Panc1 (cell line): ENCODE measurements around the gene TBC1D22A.

ENCODE experiments used
- POLR2AphosphoS5 ChIP-seq: IDR thresholded peaks from 2 replicates; pipeline ENCODE4 v1.6.1; 2012; ENCODE audit warnings: mild to moderate bottlenecking, low read depth, low read length, moderate library complexity
- TCF7L2 ChIP-seq: IDR thresholded peaks from 2 replicates; pipeline ENCODE4 v1.6.1; 2011; ENCODE audit warnings: mild to moderate bottlenecking, low read depth, low read length, inconsistent platforms
- TF ChIP-seq, protein P1 (sequence below): fragments of 450-650 bp; IDR thresholded peaks from 2 replicates; pipeline ENCODE4 v1.5.1; 2017; ENCODE audit warnings: mild to moderate bottlenecking

DNA sequence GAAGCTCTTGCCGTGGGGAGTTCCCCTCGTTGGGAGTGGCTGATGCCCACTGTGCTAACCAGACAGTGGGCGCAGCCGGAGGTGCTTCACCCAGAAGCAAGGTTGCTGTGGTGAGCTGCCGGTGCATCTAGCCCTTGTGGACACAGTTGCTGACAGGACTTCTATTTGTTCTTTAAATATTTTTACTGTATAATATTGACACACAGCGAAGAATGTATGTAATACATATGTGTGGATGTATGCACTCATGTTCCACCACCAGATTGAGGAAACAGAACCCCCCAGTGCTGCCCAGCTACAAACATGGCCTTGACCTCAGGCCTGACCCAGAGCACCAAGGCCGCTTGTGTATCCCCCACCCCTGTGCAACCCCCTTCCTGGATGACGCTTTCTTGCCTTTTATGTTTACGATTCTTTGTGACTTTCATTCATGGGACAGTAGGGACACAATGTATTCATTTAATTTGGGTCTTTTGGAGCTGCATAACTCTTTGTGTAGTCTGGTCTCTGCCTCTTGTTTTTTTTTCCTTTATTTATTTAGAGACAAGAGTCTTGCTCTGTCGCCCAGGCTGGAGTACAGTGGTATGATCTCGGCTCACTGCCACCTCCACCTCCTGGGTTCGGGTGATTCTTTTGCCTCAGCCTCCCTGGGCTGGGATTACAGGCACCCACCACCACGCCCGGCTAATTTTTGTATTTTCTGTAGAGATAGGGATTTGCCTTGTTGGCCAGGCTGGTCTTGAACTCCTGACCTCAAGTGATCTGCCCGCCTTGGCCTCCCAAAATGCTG, 132.6 kb downstream of the TBC1D22A start:
- TF ChIP-seq, protein P1, sequence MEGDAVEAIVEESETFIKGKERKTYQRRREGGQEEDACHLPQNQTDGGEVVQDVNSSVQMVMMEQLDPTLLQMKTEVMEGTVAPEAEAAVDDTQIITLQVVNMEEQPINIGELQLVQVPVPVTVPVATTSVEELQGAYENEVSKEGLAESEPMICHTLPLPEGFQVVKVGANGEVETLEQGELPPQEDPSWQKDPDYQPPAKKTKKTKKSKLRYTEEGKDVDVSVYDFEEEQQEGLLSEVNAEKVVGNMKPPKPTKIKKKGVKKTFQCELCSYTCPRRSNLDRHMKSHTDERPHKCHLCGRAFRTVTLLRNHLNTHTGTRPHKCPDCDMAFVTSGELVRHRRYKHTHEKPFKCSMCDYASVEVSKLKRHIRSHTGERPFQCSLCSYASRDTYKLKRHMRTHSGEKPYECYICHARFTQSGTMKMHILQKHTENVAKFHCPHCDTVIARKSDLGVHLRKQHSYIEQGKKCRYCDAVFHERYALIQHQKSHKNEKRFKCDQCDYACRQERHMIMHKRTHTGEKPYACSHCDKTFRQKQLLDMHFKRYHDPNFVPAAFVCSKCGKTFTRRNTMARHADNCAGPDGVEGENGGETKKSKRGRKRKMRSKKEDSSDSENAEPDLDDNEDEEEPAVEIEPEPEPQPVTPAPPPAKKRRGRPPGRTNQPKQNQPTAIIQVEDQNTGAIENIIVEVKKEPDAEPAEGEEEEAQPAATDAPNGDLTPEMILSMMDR, result no peak
- no peak for TF ChIP-seq TCF7L2
- TF ChIP-seq POLR2AphosphoS5, result no peak
